ENCODE results near the gene WDR64. TPM values are rescaled to one million over a fixed set of nuclear protein-coding genes. Genes with fewer than 3 reads are reported as not detected.
"Not testable (repeated sequence)": the region's sequence is repeated elsewhere in the genome, so short reads cannot be mapped to it uniquely, and the experiment has no call there.

WDR64 gene
- total and polyA plus RNA-seq, 8 donors = 0.17 to 0.33 (median 0.28) TPM; not detected in 3

- intact Hi-C loops (cut with DNase I) = no loop called here
- ATAC-seq (no peak), DNase-seq (no peak)
- no peaks in the 10 kb centered on the region for H3K36me3 ChIP-seq
- H3K9me3 ChIP-seq = no peaks in the 10 kb centered on the region
- no peaks in the 10 kb centered on the region for H3K4me1 ChIP-seq
- H3K27ac ChIP-seq = no peak overlapping the region
- H3K4me3 ChIP-seq = no peak overlapping the region
- TF ChIP-seq CTCF (IDR thresholded peaks at IDR 0.05) = no peak
- H3K27me3 ChIP-seq = no peaks in the 10 kb centered on the region
Observed at GRCh38 chr1:241654019-241654418, 1.9 kb downstream of the WDR64 start.

DNA sequence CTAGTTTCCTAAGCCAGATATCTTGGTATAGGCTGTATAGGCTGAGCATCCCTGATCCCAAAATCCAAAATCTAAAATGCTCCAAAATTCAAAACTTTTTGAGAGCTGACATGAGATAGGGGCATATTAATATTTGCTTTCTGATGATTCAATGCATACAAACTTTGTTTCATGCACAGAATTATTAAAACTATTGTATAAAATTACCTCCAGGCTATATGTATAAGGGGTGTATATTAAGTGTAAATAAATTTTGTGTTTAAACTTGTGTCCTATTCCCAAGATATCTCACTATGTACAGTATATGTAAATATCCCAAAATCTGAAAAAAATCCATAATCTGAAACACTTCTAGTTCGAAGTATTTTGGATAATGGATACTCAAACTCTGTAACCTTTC, 2.6 kb downstream of the WDR64 start:
- H3K9me3 ChIP-seq = no peaks in the 10 kb centered on the region
- DNase-seq = no peak
- intact Hi-C loops (cut with DNase I) = no loop called here
- H3K4me1 ChIP-seq = no peaks in the 10 kb centered on the region
- no peaks in the 10 kb centered on the region for H3K27me3 ChIP-seq
- no peak overlapping the region for H3K4me3 ChIP-seq
- H3K36me3 ChIP-seq = no peaks in the 10 kb centered on the region
- H3K27ac ChIP-seq = no peak overlapping the region
- no peak for TF ChIP-seq CTCF (IDR thresholded peaks at IDR 0.05)
- no peak for ATAC-seq

DNA sequence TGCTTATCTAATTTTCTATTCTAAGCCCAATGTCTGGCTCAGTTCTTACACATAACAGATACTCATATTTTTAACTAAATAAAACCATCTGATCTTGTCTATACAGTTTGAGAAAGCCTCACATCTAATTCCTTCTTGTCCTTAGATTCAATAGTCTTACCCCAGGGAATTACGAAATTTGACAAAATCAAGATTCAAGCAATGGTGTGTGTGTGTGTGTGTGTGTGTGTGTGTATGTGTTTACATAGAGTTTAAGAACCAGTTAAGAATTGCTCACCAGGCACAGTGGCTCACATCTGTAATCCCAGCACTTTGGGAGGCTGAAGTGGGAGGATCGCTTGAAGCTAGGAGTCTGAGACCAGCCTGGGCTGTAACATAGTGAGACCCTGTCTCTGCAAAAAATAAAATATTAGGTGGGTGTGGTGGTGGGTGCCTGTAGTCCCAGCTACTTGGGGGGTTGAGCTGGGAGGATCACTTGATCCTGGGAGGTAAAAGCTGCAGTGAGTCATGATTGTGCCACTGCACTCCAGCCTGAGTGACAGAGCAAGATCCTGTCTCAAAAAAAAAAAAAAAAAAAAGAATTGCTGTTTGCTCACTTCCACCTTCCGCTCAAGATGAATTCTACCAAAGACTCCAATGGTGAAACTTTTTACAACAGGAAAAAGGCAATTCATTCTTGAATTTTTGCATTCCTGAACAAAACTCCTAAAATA, 6.2 kb downstream of the WDR64 start:
- DNase-seq (no peak), ATAC-seq (no peak)
- TF ChIP-seq CTCF (IDR thresholded peaks at IDR 0.05) = no peak
- Histone ChIP-seq H3K4me3 (no peak overlapping the region), H3K36me3 (no peaks in the 10 kb centered on the region), H3K27me3 (no peaks in the 10 kb centered on the region), H3K9me3 (no peaks in the 10 kb centered on the region), H3K4me1 (no peaks in the 10 kb centered on the region), H3K27ac (no peak overlapping the region)
- intact Hi-C loops (cut with DNase I) = no loop called here

GRCh38 chr1:241659016-241659415, 6.9 kb downstream of the WDR64 start:
- intact Hi-C loops (cut with DNase I); DNase-seq: not testable (repeated sequence)

GRCh38 chr1:241660424-241660972, 8.4 kb downstream of the WDR64 start:
- no peak for ATAC-seq
- Histone ChIP-seq H3K27me3 (no peaks in the 10 kb centered on the region), H3K4me1 (no peaks in the 10 kb centered on the region), H3K27ac (no peak overlapping the region), H3K9me3 (no peaks in the 10 kb centered on the region), H3K4me3 (no peak overlapping the region), H3K36me3 (no peaks in the 10 kb centered on the region)
- no peak for TF ChIP-seq CTCF (IDR thresholded peaks at IDR 0.05)
- intact Hi-C loops (cut with DNase I) = no loop called here
- DNase-seq = no peak

More at GRCh38 chr1:241659016-241659415, 6.9 kb downstream of the WDR64 start:
- H3K36me3 ChIP-seq, H3K27me3 ChIP-seq, H3K9me3 ChIP-seq, ATAC-seq, H3K27ac ChIP-seq, H3K4me1 ChIP-seq, H3K4me3 ChIP-seq: not testable (repeated sequence)
